Right hindlimb (tissue), 1 donor: ENCODE results near the gene KYAT1.
"Not testable (repeated sequence)": the region's sequence is repeated elsewhere in the genome, so short reads cannot be mapped to it uniquely, and the experiment has no call there.

ENCODE experiments used
- DNase-seq: peaks from one replicate; pipeline ENCODE4 v3.0.0-alpha.2; 2018

Gene KYAT1

GRCh38 chr9:128882677-128883603, 1.2 kb upstream of the KYAT1 start:
- peak; percentile 50 for DNase-seq

DNA sequence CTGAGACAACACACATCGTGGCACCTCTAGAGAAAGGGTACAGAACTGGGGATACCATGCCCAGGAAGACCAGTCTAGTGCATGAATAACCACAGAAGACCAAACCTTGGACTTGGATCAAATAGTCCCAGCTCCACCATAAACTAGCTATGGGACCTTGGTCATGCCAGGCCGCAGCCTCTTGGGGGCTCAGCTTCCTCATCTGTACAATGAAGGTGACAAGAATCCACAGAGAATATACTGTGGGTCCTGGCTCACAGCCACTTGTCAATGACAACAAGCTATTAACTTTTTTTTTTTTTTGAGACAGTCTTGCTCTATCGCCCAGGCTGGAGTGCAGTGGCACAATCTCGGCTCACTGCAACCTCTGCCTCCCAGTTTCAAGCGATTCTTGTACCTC, 3.9 kb downstream of the KYAT1 start:
- no peak for DNase-seq

DNA sequence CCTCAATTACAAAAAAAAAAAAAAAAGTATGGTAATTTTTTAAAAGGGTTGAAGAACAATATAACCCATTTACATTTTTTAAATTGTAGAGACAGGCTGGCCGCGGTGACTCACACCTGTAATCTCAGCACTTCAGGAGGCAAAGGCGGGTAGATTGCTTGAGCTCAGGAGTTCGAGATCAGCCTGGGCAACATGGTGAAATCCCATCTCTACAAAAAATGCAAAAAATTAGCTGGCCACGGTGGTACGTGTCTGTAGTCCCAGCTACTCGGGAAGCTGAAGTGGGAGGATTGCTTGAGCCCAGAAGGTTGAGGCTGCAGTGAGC, 10.8 kb downstream of the KYAT1 start:
- not testable (repeated sequence) for DNase-seq

GRCh38 chr9:128870128-128870940, 11.4 kb downstream of the KYAT1 start:
- no peak for DNase-seq

DNA sequence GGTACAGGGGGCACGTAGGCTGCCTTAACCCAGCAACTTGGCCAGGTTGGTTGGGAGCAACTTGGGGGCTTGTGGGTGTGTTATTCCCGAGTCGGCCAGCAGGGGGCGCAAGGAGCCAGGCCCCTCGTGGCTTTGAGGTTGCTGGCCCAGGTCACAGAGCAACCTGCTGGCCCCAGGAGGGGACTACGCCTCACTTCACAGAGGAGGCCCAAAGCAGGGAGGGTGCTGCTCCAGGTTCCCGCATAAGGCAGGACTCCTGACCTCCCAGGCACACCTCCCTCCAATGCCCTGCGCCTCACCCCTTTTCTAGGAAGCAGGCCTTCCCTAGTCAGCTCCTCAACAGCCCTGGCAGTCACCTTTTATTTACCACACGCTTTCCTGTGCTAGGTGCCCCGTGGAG, 18.1 kb downstream of the KYAT1 start:
- peak; percentile 65 for DNase-seq

DNA sequence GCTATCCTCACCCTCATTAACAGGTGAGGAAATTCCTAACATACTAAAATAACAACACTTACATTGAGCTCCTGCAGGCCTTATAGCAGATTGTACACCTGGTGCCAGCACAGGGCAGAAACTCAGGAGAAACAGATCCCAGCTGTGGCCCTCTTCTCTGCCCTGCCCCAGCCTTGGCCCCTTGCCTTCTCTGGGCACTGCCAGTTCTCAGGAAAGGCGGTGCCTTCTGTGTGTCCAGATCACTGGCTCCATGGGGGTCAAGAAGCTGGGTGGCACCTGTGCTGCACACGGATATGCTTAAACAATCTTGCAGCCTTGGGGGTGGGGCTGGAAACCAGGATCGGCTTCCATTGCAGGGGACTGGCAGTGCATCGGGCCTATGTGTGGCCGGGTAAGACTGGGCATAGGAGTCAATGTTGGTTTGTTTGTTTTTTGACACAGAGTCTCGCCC, 19.3 kb downstream of the KYAT1 start:
- DNase-seq: no peak

DNA sequence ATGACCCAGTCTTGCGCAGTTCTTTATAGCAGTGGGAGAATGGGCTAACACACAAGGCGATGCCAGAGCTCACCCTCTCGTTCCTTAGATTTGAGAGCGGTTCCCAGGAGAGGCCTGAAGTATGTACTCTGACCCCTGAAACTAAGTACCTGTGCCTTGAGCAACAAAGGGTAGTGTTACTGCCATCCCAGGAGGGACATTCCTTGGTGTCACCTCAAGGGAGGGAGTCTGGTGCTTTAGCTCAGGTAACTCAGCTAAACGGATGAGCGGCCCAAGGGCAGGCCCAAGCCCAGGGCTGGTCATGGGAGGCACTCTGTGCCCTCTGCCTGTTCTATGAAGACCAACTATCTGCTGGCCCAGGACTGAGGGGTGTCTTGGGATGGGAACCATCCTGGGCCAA, 20.2 kb downstream of the KYAT1 start:
- no peak for DNase-seq

DNA sequence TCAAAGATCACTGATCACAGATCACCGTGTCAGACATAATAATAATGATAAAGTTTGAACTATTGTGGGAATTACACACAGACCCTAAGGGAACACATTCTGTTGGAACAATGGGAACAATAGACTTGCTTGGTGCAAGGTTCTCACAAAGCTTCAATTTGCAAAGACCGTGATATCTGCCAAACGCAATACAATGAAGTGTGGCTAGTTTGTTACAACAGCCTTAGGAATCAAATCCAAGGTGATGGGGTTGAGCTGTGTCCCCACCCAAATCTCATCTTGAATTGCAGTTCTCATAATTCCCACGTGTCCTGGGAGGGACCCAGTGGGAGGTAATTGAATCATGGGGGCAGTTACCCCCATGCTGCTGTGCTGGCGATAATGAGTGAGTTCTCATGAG, 20.8 kb downstream of the KYAT1 start:
- no peak for DNase-seq

- not testable (repeated sequence) for DNase-seq
Observed at GRCh38 chr9:128858476-128858875, 23.3 kb downstream of the KYAT1 start.

DNA sequence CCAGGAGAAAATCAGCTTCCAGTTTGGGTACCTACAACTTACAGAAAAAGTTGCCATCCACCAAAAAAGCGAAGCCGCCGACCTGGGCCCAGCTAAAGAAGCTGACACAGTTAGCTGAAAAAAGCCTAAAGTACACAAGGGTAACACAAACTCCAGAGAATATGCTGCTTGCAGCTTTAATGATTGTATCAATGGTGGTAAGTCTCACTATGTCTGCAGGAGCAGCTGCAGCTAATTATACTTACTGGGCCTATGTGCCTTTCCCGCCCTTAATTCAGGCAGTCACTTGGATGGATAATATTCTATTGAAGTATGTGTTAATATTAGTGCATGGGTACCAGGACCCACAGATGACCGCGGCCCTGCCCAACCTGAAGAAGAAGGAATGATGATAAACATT, 27.3 kb downstream of the KYAT1 start:
- DNase-seq: not testable (repeated sequence)

GRCh38 chr9:128852646-128853045, 29.1 kb downstream of the KYAT1 start:
- not testable (repeated sequence) for DNase-seq

DNA sequence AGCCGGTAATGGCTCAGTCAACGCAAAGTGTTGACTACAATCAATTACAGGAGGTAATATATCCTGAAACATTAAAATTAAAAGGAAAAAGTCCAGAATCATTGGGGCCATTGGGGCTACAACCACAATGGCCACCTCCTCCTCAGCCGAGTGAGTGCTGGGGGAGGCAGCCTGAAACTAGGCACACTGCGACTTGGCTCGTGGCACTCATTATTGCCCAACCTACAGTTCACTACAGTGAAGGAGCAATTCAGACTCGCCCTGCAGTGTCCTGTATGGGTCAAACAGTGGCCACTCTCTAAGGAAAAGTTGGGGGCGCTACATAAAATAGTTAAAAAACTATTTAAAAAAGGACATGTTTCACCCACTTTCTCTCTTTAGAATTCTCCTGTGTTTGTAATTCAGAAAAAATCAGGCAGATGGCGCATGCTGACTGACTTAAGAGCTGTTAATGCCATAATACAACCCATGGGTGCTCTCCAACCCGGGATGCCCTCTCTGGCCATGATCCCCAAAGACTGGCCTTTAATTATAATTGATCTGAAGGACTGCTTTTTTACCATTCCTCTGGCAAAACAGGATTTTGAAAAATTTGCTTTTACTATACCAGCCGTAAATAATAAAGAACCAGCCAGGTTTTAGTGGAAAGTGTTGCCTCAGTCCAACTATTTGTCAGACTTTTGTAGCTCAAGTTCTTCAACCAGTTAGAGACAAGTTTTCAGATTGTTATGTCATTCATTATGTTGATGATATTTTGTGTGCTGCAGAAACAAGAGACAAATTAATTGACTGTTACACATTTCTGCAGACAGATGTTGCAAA, 29.8 kb downstream of the KYAT1 start:
- not testable (repeated sequence) for DNase-seq

DNA sequence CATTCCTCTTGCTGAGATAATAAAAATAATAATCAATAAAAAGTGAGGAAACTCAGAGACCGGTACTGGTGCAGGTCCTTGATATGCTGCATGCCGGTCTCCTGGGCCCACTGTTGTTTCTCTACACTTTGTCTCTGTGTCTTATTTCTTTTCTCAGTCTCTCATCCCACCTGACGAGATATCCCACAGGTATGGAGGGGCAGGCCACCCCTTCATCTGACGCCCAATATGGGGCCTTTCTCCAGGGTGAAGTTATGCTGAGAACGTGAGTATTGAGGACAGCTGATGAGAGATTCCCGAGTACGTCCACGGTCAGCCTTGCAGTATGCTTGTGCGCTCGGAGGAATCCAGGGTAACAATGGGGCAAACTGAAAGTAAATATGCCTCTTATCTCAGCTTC, 30.7 kb downstream of the KYAT1 start:
- not testable (repeated sequence) for DNase-seq

DNA sequence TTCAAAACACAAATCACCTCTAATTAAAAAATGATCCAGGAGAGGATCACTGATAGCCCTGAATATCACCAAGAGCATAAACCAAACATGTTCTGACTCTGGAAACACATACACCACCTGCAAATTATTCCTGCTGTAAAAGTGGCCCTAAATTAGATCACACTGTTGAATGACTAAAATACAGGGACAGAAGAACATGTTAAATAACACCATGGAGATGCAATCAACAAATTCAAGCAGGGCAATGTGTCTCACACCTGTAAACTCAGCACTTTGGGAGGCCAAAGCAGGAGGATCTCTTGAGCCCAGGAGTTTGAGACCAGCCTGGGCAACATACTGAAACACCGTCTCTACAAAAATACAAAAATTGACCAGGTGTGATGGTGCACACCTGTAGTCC, 33.9 kb downstream of the KYAT1 start:
- DNase-seq: no peak

- DNase-seq: no peak
Observed at GRCh38 chr9:128846680-128847030, 35.1 kb downstream of the KYAT1 start.

- peak; percentile 40 for DNase-seq
Observed at GRCh38 chr9:128845186-128845931, 36.4 kb downstream of the KYAT1 start.

DNA sequence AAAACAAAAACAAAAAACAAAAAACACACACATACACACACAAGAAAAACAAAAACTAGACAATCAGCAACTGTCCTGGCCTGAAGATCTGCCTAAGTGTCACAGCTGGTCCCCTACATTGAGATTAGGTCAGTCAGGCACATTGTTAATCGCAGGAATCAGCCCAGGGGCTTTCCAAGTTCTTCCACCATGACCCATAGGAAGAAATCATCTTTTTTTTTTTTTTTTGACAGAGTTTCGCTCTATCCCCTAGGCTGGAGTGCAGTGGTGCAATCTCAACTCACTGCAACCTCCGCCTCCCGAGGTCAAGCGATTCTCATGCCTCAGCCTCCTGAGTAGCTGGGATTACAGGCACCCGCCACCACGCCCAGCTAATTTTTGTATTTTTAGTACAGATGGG, 38.6 kb downstream of the KYAT1 start:
- DNase-seq: not testable (repeated sequence)

GRCh38 chr9:128841694-128842492, 39.9 kb downstream of the KYAT1 start:
- no peak for DNase-seq

DNA sequence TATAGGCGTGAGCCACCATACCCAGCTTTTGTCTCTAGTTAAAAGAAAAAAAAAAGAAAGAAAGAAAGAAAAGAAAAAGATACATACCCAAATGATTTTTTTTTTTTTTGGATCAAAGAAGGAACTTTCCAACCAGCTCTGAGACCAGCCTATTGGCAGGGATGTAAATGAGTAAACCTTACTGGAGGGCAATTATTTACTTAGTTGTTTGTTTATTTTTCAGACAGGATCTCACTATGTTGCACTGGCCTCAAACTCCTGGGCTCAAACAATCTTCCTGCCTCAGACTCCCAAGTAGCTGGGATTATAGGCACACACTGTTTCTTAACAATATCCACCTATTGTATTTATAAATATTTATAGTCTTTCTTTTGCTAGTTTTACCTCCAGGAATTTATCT, 41.2 kb downstream of the KYAT1 start:
- DNase-seq: no peak

DNA sequence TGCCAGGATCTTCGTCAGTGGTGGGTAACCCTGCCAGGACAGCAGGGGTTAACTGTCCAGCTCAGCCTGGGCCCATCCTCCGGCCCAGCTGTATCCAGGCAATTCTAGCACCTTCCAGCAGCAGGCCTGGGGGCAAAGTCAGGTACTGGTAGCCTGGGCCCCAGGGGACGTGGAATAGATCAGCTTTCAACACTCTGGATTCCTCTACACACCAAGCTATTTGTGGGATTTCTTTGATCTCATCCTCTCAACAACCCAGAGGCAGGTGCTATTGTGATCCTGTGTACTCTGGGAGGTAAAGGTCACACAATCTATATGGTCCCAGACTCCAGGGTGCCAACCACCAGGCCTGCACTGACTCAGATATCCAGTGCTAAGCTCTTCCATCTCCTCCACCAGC, 43.4 kb downstream of the KYAT1 start:
- DNase-seq: no peak

GRCh38 chr9:128836509-128837145, 45.1 kb downstream of the KYAT1 start:
- DNase-seq: no peak
